HG03159 (cell line): Measurements from ENCODE around the gene PPP2R5E.
A peak's percentile ranks its signal among the peaks of the same experiment; 100 is the strongest.

ENCODE experiments used
- ATAC-seq: cut with Tn5 transposase; IDR thresholded peaks from one replicate; pipeline ENCODE4 v1.9.1; 2021; ENCODE audit warnings: mild to moderate bottlenecking, moderate library complexity; ENCODE audit not compliant: unreplicated experiment

PPP2R5E gene

GRCh38 chr14:63474111-63474510 is 69.1 kb downstream of the PPP2R5E start:
- ATAC-seq, result no peak

- no peak for ATAC-seq
Measured at GRCh38 chr14:63472986-63473788, 70.0 kb downstream of the PPP2R5E start.

GRCh38 chr14:63470962-63471793 is 72.0 kb downstream of the PPP2R5E start:
- peak; percentile 94 for ATAC-seq

- ATAC-seq, result no peak
Measured at GRCh38 chr14:63468294-63468693, 74.9 kb downstream of the PPP2R5E start.

GRCh38 chr14:63467440-63468072 is 75.6 kb downstream of the PPP2R5E start:
- ATAC-seq, result no peak

GRCh38 chr14:63465347-63465746 is 77.8 kb downstream of the PPP2R5E start:
- no peak for ATAC-seq

GRCh38 chr14:63460680-63461369 is 82.4 kb downstream of the PPP2R5E start:
- ATAC-seq, result no peak

GRCh38 chr14:63459738-63460137 is 83.4 kb downstream of the PPP2R5E start:
- no peak for ATAC-seq

GRCh38 chr14:63457498-63457897 is 85.7 kb downstream of the PPP2R5E start:
- ATAC-seq, result no peak

GRCh38 chr14:63454863-63455622 is 88.1 kb downstream of the PPP2R5E start:
- ATAC-seq, result peak; percentile 52

GRCh38 chr14:63454436-63454835 is 88.7 kb downstream of the PPP2R5E start:
- no peak for ATAC-seq

GRCh38 chr14:63453443-63453936 is 89.7 kb downstream of the PPP2R5E start:
- no peak for ATAC-seq

GRCh38 chr14:63452796-63453195 is 90.4 kb downstream of the PPP2R5E start:
- ATAC-seq, result no peak

GRCh38 chr14:63448841-63449240 is 94.3 kb downstream of the PPP2R5E start:
- no peak for ATAC-seq

GRCh38 chr14:63444588-63444987 is 98.6 kb downstream of the PPP2R5E start:
- no peak for ATAC-seq

GRCh38 chr14:63443988-63444387 is 99.2 kb downstream of the PPP2R5E start:
- no peak for ATAC-seq

- no peak for ATAC-seq
Measured at GRCh38 chr14:63443361-63443760, 99.8 kb downstream of the PPP2R5E start.

- no peak for ATAC-seq
Measured at GRCh38 chr14:63438065-63438757, 105.0 kb downstream of the PPP2R5E start.

GRCh38 chr14:63436286-63437098 is 106.7 kb downstream of the PPP2R5E start:
- no peak for ATAC-seq
